K562 (cell line): ENCODE results near the gene CARM1. TPM values are rescaled to one million over a fixed set of nuclear protein-coding genes. Genes with fewer than 3 reads are reported as not detected.

Source experiments
- ATAC-seq: fragments of 200-7000 bp; cut with Tn5 transposase; 3 replicates; pipeline ENCODE4 v1.9.1; 2020; ENCODE audit warnings: moderate library complexity
- BruUV-seq: library from RNA; stranded (reverse); fragments of 400-500 nt; replicated peaks from 2 replicates; lab custom pipeline; 2021; lab: Mats Ljungman, UMichigan
- CTCF ChIA-PET: fragments of 300-600 bp; formaldehyde crosslinking; extraction: SDS; loops from one replicate; lab custom pipeline; 2021; ENCODE audit warnings: low intra/inter-chr PET ratio; lab: Yijun Ruan, JAX
- POLR2A ChIA-PET: fragments of 300-600, 350-650 bp; sonication (Branson Sonifier 250); formaldehyde crosslinking; extraction: SDS; loops from one replicate; lab custom pipeline; 2021; ENCODE audit warnings: antibody characterized with exemption, inconsistent platforms; lab: Yijun Ruan, JAX
- DNase-seq, 4 experiments: peaks; one replicate each; pipeline versions ENCODE4 v3.0.0 to v3.0.0-alpha.2; 2011 to 2018; ENCODE audit warnings: low spot score in 3 of 4, mixed read lengths in 3 of 4; ENCODE audit errors: extremely low read depth in 1 of 4
- FAIRE-seq: peaks from 2 replicates; lab custom pipeline; 2011; peaks lifted over from hg19 to GRCh38; lab: Jason Lieb, UNC
- H2AFZ ChIP-seq: 2 replicates; pipeline ENCODE4 v1.6.0; 2011; ENCODE audit warnings: low read depth, low read length, control low read depth, inconsistent platforms
- H3K27ac ChIP-seq: fragments of 200-600 bp; 3 replicates; pipeline ENCODE4 v1.8.0; 2011; ENCODE audit warnings: low read depth, mild to moderate bottlenecking, control low read depth, inconsistent platforms, low read length, moderate library complexity, mixed read lengths; ENCODE audit errors: extremely low read depth
- H3K27me3 ChIP-seq, 2 experiments: fragments of 300-600 bp in 1 of 2; 2 replicates in 1 of 2; 3 replicates in 1 of 2; pipeline versions ENCODE4 v1.6.0 to v1.8.0; 2011; ENCODE audit warnings: inconsistent platforms in 2 of 2, low read length in 2 of 2, mild to moderate bottlenecking in 1 of 2, mixed read lengths in 1 of 2, moderate library complexity in 1 of 2; ENCODE audit not compliant: control insufficient read depth in 2 of 2, insufficient read depth in 2 of 2
- H3K36me3 ChIP-seq: fragments of 300-600 bp; 3 replicates; pipeline ENCODE4 v1.8.0; 2011; ENCODE audit warnings: mild to moderate bottlenecking, low read length, inconsistent platforms; ENCODE audit not compliant: control insufficient read depth, insufficient read depth
- H3K4me1 ChIP-seq, 2 experiments: fragments of 200-600 bp in 1 of 2; replicated peaks in 1 of 2; 2 replicates in 1 of 2; 3 replicates in 1 of 2; pipeline versions ENCODE4 v1.5.1 to v1.8.0; 2011; ENCODE audit warnings: inconsistent platforms in 2 of 2, low read length in 2 of 2, mild to moderate bottlenecking in 1 of 2, mixed read lengths in 1 of 2, moderate library complexity in 1 of 2; ENCODE audit not compliant: control insufficient read depth in 2 of 2, insufficient read depth in 2 of 2
- H3K4me2 ChIP-seq: 2 replicates; pipeline ENCODE4 v1.6.1; 2011; ENCODE audit warnings: low read length, control low read depth, inconsistent platforms, mixed read lengths; ENCODE audit not compliant: insufficient read depth
- H3K4me3 ChIP-seq: fragments of 200-600 bp; sonication (generic), shearing (Covaris generic); 2 replicates; pipeline ENCODE4 v1.5.1; 2016; ENCODE audit warnings: control low read depth, inconsistent platforms
- H3K79me2 ChIP-seq: fragments of 200-600 bp; 3 replicates; pipeline ENCODE4 v1.8.0; 2011; ENCODE audit warnings: low read length, inconsistent platforms; ENCODE audit not compliant: control insufficient read depth, insufficient read depth
- H3K9ac ChIP-seq, 2 experiments: 2 replicates each; pipeline versions ENCODE4 v1.6.0 to v1.6.1; 2011; ENCODE audit warnings: low read depth in 2 of 2, low read length in 2 of 2, control low read depth in 1 of 2, inconsistent platforms in 1 of 2, mild to moderate bottlenecking in 1 of 2, mixed read lengths in 1 of 2; ENCODE audit not compliant: insufficient read depth in 1 of 2
- H3K9me1 ChIP-seq: one replicate; pipeline ENCODE4 v1.6.0; 2011; ENCODE audit warnings: inconsistent platforms, mild to moderate bottlenecking, low read length, moderate library complexity; ENCODE audit not compliant: control insufficient read depth, insufficient read depth
- H3K9me3 ChIP-seq: replicated peaks from 2 replicates; pipeline ENCODE4 v1.5.1; 2011; ENCODE audit warnings: low read depth, low read length, inconsistent platforms; ENCODE audit not compliant: control insufficient read depth, insufficient read depth
- H4K20me1 ChIP-seq: replicated peaks from 2 replicates; pipeline ENCODE4 v1.6.1; 2011; ENCODE audit warnings: low read length, inconsistent platforms, mixed read lengths; ENCODE audit not compliant: control insufficient read depth, insufficient read depth
- CBX3 ChIP-seq, 2 experiments: IDR thresholded peaks; 1 replicate in 1 of 2; 2 replicates in 1 of 2; pipeline ENCODE4 v1.6.1; 2012; ENCODE audit warnings: inconsistent platforms in 2 of 2, low read length in 2 of 2, borderline replicate concordance in 1 of 2, control low read depth in 1 of 2
- DDX20 ChIP-seq: fragments of 450-650 bp; IDR thresholded peaks from 2 replicates; pipeline ENCODE4 v1.6.1; 2016; ENCODE audit warnings: missing genetic modification characterization, low read depth, mild to moderate bottlenecking, missing compliant biosample characterization, moderate library complexity
- EWSR1 ChIP-seq: fragments of 450-650 bp; IDR thresholded peaks from 2 replicates; pipeline ENCODE4 v1.6.1; 2018; ENCODE audit warnings: borderline replicate concordance, mild to moderate bottlenecking, low read depth, moderate library complexity; ENCODE audit not compliant: partially characterized antibody
- HNRNPUL1 ChIP-seq: fragments of 200-400 bp; formaldehyde crosslinking; IDR thresholded peaks from 2 replicates; pipeline ENCODE4 v1.6.1; 2017; ENCODE audit warnings: low read length
- KLF16 ChIP-seq: IDR thresholded peaks from 2 replicates; pipeline ENCODE4 v1.6.1; 2016; ENCODE audit warnings: antibody characterized with exemption
- PHB2 ChIP-seq: fragments of 450-650 bp; IDR thresholded peaks from 2 replicates; pipeline ENCODE4 v1.6.1; 2017; ENCODE audit warnings: low read depth
- RBBP5 ChIP-seq: fragments of 200-600 bp; sonication (generic); IDR thresholded peaks from 2 replicates; pipeline ENCODE4 v1.6.1; 2012; ENCODE audit warnings: borderline replicate concordance, mild to moderate bottlenecking, low read length, control low read depth, inconsistent platforms; ENCODE audit not compliant: insufficient read depth, poor library complexity, severe bottlenecking
- RBM15 ChIP-seq: fragments of 200-400 bp; formaldehyde crosslinking; IDR thresholded peaks from 2 replicates; pipeline ENCODE4 v1.6.1; 2018; ENCODE audit warnings: mild to moderate bottlenecking, low read length, moderate library complexity; ENCODE audit not compliant: insufficient read depth
- RBM39 ChIP-seq: fragments of 200-400 bp; formaldehyde crosslinking; optimal IDR thresholded peaks from 2 replicates; pipeline ENCODE3; 2018; ENCODE audit warnings: low read depth, low read length
- TCF15 ChIP-seq: fragments of 250-450 bp; sonication (Bioruptor Pico); IDR thresholded peaks from 2 replicates; pipeline ENCODE4 v1.8.0; 2022; ENCODE audit warnings: moderate library complexity, mild to moderate bottlenecking, inconsistent platforms
- TCF7 ChIP-seq: sonication (generic); IDR thresholded peaks from 2 replicates; pipeline ENCODE4 v1.6.1; 2016; ENCODE audit warnings: antibody characterized with exemption, borderline replicate concordance
- THRA ChIP-seq: fragments of 450-650 bp; IDR thresholded peaks from 2 replicates; pipeline ENCODE4 v1.6.1; 2017; ENCODE audit warnings: mild to moderate bottlenecking, moderate library complexity
- ZNF324 ChIP-seq: fragments of 250-450 bp; sonication (Bioruptor Pico); IDR thresholded peaks from 2 replicates; pipeline ENCODE4 v1.4.0; 2020; ENCODE audit warnings: mild to moderate bottlenecking
- ZNF436 ChIP-seq: fragments of 250-450, 450-650 bp; sonication (Bioruptor Pico); formaldehyde crosslinking; IDR thresholded peaks from 2 replicates; pipeline ENCODE4 v1.7.0; 2020; ENCODE audit warnings: mild to moderate bottlenecking
- WGBS: fragments of 100-300 bp; shearing (Covaris generic); methylation state at CpG from one replicate; pipeline ENCODE4 v1.1.6; 2016; ENCODE audit warnings: low coverage, mixed read lengths; ENCODE audit not compliant: insufficient coverage; ENCODE audit errors: missing lambda C conversion rate; 5-methylcytosine and 5-hydroxymethylcytosine counted together
- in situ Hi-C: fragments of 300-500 bp; cut with MboI; formaldehyde crosslinking; loops from 4 replicates; pipeline ENCODE4 v1.15.0; 2018; ENCODE audit warnings: inconsistent platforms, mixed read lengths
- intact Hi-C: fragments of 100-400 bp; cut with micrococcal nuclease; formaldehyde crosslinking; loops from 2 replicates; pipeline ENCODE4 v1.14.2; 2022
- polyA plus RNA-seq, 8 experiments: library from polyadenylated mRNA; depleted of rRNA in 4 of 8; stranded (reverse) in 5 of 8; unstranded in 3 of 8; fragments of >200 nt; fragmentation: Nextera tagmentation in 2 of 8; fragmentation: Illumina TruSeq in 1 of 8; extraction: Ambion mirVana in 2 of 8; extraction: Trizol in 1 of 8; gene quantifications; 2 replicates each; pipeline versions ENCODE4 v1.2.1 to v1.2.3, GENCODE V29; 2011 to 2014; ENCODE audit warnings: inconsistent platforms in 1 of 8, missing spikeins in 1 of 8
- total RNA-seq, 7 experiments: library from RNA; depleted of rRNA in 6 of 7; stranded (reverse); fragments of >200 nt in 6 of 7; fragmentation: Illumina TruSeq in 2 of 7; extraction: Trizol in 2 of 7; gene quantifications; 2 replicates each; pipeline versions ENCODE4 v1.2.1 to v1.2.3, GENCODE V29; 2011 to 2021; ENCODE audit warnings: low replicate concordance in 1 of 7

The CARM1 gene
- total and polyA plus RNA-seq, 9 of the 15 experiments (the other 6 are each of a cell fraction or from before 2014, with no cell fraction given): 0.36 to 86.0 (median 29.7) TPM

GRCh38 chr19:10892256-10892655 lies 20.9 kb downstream of the CARM1 start (continued):
- no peak for TF ChIP-seq TCF15 (CRISPR knock-in tag)

GRCh38 chr19:10894911-10895213 lies 23.5 kb downstream of the CARM1 start:
- POLR2A ChIA-PET: no interaction called here

More at GRCh38 chr19:10894911-10895213, 23.5 kb downstream of the CARM1 start:
- 92% methylated on average over 6 of the region's 7 CpGs for WGBS
- Histone ChIP-seq H3K27ac (no peak overlapping the region), H3K9me1 (peaks cover 4% of the 10 kb centered on the region), H3K4me3 (no peak overlapping the region), H4K20me1 (peaks cover 9% of the 10 kb centered on the region; the same call in 1 of the 2 replicates), H3K27me3 (no peaks in the 10 kb centered on the region), H3K4me1 (peaks cover 3 to 54% of the 10 kb centered on the region in 2 experiments; a peak in 3 of 5 replicates), H2AFZ (no peak overlapping the region), H3K9ac (no peak overlapping the region), H3K36me3 (peaks cover 17% of the 10 kb centered on the region; the same call in 1 of the 3 replicates), H3K79me2 (peaks cover 67% of the 10 kb centered on the region), H3K9me3 (no peaks in the 10 kb centered on the region), H3K4me2 (no peak overlapping the region)
- TF ChIP-seq ZNF436 (CRISPR knock-in tag) (no peak), CBX3 (IDR thresholded peaks at IDR 0.05; ENCODE audit: borderline replicate concordance in 1 of 2, low read length in 2 of 2) (no peak), HNRNPUL1 (no peak), PHB2 (no peak), RBBP5 (no peak), ZNF324 (CRISPR knock-in tag) (no peak), RBM39 (no peak), DDX20 (no peak), TCF7 (no peak), KLF16 (no peak), THRA (no peak), EWSR1 (no peak), RBM15 (no peak)
- ATAC-seq (no peak), FAIRE-seq (no peak), DNase-seq (no peak)
- BruUV-seq: no TSS peak
- CTCF ChIA-PET: no interaction called here
- in situ Hi-C loops: no loop called here
- intact Hi-C loops: no loop called here
